ENCODE results near the gene DGKI.

Gene DGKI

DNA sequence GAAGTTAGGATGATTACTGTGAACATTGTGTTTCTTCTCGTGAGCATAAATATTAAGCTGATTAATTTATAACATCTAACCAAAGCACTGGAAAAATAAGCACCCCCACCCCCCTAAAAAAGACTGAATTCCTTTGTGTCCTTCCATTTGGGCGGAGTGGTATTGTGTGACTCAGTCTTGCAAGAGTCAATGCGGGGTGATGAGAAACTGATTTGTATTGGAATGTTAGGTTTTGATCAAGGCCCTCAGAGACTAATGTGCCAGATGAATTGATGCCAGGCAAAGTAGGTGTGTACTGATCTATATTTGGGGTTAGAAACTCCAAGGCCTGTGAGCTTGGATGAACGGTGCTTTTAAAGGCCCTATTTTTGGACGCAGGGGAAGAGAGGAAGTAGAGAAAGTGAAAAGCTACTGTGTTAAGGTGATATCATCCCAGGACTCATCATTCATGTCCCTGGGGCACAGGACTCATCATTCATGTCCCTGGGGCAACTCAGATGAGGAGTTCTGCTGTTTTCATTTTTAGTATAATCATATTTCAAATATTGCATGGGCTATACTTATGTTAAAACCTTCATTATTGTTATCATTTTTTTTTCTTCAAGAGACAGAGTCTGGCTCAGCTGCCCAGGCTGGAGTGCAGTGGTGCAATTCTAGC is 442.0 kb downstream of the DGKI start:
- no peak for DNase-seq (ENCODE audit: low spot score)

DNA sequence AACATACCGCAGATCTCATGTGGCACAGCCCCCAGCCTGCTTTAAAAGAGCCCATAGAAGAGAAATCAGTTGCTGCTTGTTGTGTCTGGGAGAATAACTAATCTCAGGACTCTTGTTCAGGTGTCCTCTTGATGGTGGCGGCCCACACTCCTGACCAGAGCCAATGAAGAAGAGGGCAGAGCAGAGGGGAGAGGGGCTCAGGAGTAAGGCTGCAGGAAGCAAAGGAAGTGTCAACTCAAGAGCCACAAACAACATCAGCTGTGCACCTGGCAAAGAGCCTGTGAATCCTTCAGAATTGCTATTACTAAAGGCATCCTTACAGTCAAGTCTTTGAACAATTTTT is 443.4 kb downstream of the DGKI start:
- DNase-seq (ENCODE audit: low spot score) = peak; percentile 47

DNA sequence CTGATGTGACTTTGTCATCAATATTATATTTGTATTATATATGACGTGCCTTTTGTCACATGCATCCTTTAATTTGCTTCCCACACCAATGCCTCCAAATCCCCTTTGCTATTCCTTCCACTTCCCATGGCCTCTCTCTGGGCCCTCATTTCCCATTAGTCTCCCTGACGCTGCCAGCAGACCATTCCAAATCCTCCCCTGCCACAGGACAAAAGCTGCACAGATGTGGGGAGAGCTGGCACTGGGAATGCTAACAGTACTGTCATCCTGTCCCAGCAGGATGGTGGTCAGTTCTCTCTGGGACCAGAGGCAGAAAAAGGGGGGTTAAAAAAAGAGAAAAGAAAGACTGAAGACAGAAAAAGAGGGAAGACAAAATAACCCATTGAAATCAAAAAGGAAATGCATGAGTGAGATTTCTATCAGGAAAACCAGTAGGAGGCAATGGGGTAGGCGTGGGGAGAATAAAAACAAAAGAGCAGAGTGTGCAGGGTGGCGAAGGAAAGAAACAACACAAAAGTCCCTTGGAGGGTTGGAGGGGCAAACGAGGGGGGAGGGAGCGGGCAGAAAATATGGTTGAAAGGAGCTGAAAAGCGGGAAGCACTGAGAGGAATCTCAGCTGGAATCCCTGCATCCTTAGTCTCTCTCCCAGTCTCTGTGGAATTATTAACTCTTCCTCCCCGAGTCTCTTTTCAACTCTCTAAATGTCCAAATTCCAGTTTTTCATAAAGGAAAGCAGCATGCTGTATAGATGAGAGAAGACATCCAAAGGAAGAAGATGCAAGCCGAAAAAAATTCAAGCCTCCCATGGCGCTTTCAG is 444.0 kb downstream of the DGKI start:
- peak; percentile 58 for DNase-seq (ENCODE audit: low spot score)

DNA sequence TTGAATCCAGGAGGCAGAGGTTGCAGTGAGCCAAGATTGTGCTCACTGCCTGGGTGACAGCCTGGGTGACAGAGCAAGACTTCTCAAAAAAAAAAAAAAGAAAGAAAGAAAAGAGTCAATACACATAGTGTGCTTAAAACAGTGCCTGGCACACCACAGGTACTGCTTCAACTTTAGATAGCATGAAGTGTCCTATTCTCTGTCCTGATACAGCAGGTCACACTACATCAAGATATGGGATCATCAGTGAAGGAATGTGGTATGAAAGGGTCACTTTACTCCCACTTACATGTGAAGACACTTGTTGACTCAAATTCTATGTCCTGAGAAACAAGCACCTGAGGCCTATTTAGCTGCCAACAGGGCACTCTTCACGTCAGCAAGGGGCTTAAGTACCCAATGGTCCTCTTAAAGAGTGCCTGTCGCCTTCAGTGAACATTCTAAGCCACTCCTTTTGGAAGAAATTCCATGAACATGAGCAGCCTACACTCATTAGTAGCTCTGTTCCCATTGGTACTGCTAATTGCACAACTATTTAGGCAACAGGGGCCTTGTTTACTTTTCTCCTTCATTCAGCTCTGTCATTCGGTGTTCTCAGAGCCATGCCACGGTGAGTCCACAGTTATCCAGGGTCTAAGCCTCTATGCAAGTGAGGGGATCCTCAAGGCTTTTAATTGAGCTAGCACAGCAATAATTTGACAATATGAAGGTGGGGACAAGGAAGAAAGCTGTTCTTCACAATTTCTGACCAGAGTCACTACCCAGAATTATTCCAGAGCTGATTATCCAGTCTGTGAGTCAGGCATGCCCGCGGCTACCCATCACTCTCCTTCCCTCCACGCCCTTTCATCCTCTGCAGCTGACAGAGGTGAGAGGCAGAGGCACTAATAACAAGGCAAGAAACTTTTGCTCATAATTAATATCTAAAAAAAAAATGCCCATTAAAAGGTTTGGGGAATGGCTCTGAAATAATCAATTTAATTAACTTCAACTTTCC is 446.6 kb downstream of the DGKI start:
- DNase-seq (ENCODE audit: low spot score) = no peak

DNA sequence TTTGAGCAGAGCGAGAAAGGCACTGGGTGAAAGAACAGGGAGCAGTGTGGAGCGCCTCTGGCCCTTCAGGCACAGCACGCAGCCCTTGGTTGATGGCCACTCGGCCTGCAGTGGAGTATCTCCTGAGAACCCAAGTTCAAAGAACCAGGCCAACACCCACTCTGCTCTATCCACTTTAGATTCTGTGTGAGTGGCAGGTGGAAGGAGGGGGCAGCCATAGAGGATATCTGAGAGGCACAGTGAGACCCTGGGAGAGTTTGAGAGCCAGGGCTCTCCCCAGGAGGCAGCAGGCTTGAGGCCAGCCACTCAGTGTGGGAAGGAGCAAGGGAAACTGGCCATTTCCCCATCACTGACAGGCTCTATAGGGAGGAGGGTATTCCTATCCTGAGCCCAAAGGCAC is 450.7 kb downstream of the DGKI start:
- no peak for DNase-seq (ENCODE audit: low spot score)

DNA sequence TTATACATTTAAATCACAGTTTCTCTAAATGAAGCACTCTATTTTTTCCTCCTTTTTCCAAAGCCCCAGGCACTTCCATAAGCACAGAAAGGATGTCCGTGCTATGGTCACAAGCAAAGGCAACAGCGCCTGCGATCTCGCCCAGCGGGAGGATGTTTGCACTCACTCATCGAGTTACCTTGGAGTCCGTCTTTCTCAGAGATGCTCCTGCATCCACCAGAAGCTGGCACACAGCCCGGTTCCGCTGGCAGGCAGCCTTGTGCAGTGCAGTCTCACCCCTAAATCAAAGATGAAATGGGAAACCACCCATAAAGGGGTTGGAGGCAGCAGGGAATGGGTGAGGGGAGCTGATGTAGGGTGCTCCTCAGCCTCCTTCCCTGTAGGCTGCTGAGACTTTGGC is 451.4 kb downstream of the DGKI start:
- DNase-seq (ENCODE audit: low spot score) = no peak

DNA sequence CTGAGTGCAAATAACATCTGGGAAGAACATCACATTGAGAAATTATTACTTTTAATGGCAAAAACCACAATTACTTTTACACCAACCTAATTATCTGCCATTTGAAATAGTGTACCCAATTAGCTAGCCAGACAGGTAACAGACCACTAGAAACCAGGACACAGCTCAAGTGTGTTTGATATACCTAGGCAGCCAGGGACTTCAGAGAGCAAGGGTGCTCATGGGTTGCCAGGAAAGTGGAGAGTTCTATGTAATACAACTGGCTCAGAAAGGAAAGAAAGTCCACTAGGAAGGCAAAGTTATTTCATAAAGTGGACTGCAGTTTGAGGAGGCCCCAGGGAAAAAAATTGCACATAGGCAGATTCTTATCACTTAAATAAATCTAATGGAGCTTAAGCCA is 453.2 kb downstream of the DGKI start:
- DNase-seq (ENCODE audit: low spot score) = no peak

DNA sequence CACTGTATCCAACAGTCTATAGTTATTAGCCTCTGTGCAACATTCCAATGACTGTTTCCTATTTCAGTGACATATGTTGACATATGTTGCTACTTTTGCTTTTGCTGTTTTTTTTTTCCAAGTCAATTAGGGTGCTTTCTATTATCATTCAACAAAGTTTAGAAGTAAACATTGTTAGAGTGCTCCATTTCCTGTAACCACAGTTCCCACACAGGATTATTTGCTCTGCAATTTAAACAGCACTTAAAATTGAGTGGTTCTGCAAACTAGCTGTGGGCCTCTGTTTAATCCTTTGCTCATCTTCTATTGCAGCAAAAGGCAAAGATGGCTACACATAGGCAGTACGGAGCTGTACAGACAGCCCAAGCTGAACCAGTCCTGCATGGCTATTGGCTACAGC is 456.7 kb downstream of the DGKI start:
- DNase-seq (ENCODE audit: low spot score) = no peak

DNA sequence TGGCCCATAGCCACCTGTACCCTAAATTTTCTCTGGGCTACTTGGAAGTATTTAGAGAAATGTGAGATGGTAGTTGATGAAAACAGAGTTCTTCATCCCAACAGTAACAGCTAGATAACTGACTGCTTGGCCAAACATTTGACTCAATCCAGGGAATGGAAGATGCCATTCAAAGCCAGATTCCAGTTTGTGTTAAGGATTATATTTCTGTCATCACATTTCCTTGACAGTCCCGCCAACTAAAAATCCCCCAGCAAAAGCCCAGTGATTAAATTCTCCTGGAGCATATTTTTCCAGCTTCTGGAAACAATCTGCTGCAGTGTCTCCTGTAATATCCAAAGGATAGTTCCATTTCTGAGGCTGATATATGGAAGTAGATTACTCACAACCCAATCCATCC is 457.9 kb downstream of the DGKI start:
- no peak for DNase-seq (ENCODE audit: low spot score)

DNA sequence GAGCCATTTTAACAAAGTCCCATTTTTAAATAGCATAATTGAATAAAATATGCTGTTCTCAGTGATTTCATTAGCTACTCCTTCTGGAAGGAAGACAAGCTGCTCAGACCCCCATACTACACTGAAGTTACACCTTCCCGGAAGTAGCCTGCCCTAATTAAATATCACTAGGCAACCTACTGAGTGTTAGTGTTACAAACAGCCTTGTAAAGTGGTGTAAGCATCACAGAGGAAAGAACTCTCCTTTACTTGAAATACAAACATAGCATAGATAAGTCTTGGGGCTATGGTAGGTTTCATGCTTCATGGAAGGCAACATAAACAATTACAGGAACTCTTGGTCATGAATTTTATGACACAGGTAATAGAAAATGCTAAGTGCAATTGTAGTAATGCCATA is 459.8 kb downstream of the DGKI start:
- DNase-seq (ENCODE audit: low spot score) = no peak

DNA sequence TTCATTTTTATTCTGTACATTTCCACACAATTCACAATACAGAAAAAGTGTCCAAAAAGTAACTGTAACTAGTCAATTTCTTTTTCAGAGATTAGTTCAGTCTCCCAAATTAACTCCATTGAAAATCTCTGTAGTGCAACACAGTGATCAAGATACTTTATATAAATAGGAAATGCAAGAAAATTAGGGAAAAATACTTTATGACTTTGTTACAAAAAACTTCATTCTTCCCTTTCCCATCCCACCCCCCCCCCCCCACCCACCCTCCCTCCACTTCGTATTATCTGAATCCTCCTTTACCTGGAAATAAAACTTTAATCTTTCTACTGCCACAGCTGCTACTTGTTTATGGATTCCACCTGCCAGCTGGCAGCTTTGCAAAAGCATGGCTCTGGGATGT is 465.7 kb downstream of the DGKI start:
- DNase-seq (ENCODE audit: low spot score) = no peak

DNA sequence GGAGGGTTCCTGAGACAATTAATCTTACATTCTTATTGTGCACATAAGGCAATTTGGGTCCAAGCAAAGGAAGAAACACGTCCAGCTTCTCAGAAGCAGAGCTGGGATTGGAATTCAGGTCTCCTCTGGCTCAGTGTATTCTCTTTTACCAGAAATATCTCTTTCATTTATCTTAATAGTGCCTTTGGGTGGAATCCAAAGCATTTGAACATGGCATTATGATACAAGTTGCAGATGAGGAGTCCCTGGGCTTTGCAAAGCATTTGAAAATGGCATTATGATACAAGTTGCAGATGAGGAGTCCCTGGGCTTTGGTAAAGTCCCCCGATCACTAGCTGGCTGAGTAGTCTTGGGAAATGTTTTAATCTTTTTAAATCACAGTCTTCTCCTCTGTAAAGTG is 473.3 kb downstream of the DGKI start:
- no peak for DNase-seq (ENCODE audit: low spot score)

DNA sequence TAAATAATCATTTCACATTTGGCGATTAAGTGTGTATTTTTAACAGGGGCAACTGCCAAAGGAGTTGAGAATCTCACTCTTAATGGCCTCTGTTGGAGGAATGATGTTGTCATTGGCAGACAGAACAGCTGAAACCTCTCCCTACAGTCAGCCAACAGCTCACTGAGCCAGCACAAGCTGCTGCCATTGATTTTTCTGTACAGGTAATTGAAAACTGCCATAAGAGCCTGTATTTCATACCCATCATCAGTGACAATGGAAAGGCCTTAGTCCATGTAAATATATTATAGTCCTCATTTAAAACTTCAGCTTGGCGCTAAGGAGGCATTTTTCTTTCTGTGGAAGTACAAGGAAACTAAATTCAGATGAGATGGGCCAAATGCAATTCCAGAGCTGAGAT is 475.2 kb downstream of the DGKI start:
- DNase-seq (ENCODE audit: low spot score) = no peak

DNA sequence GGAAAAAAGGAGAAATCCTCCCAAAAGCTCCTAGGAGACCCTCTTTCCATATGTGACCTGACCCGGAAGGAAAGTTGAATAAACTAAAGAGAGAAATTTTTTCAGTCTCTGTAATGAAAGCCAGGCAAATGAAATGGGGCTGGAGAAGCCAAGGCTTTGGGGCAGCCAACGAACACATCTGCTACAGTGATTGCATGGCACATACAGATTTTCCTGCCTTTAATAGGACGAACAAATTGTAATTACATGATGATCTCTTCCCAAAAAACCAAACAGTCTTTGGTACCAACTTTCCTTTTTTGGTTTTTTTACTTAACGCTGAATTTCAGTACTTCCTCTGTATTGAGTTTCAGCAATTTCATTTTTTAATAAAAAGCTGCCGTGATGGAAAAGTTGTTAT is 479.8 kb downstream of the DGKI start:
- no peak for DNase-seq (ENCODE audit: low spot score)

DNA sequence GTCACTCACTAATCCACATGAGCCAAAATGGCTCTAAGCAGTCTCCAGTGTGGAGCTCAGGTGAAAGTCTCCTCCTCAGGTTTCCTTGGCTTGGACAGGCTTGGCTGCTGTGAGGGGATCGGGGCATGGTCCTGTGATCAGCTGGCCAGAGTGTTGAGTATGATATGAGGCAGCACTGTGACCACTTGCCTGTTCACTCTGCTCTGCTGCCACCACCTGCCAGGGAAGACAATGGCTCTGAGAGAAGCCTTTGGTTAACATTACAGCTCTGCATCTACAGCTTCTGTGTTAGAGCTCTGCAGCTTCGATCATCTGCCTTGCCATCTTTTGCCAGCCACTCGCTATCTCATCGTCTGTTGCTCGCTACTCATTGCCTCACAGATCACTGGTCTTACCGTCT is 483.1 kb downstream of the DGKI start:
- no peak for DNase-seq (ENCODE audit: low spot score)

DNA sequence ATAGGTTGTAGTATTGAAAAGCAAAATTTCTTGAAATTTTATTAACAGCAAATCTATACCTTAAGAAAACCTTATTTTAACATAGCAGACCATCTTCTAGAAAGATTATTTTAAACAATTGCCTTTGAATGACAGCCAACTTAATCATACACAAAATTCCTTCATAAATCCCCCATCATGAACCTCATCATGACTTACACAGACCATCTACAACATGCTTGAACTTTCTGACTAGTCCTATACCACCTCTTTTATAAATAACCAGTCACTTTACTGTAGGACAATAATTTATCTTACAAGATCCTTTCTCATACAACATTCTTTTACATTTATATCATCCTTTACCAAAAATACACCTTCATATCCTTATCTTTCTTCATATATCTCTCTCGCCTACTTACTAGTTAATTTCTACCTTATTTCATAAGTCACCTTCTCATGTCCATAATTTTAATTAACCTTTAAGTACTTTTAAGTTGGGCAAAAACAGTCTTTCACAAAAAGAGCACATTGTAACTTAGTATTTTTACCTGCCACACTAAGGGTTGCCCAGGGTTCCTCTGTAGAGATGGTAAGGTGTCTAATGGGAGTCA is 486.6 kb downstream of the DGKI start:
- no peak for DNase-seq (ENCODE audit: low spot score)

DNA sequence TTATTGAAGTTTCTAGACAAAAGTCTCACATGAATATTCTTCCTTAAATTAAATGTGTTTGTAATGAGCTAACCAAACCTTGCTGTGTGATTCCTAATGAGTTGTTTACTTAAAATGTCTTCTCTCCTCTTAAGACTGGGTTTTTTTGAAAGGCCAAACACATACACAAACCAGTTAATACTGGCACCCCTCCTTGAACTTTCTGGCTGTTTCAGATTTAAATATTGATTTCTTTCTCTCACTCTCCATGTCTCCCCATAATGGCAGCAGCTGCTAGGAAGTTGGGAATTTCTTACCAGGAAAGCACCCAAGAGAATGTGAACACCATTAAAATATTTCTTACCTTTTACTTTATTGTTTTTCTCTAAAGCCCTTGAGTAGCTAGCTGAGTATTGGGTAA is 491.8 kb downstream of the DGKI start:
- DNase-seq (ENCODE audit: low spot score) = no peak

DNA sequence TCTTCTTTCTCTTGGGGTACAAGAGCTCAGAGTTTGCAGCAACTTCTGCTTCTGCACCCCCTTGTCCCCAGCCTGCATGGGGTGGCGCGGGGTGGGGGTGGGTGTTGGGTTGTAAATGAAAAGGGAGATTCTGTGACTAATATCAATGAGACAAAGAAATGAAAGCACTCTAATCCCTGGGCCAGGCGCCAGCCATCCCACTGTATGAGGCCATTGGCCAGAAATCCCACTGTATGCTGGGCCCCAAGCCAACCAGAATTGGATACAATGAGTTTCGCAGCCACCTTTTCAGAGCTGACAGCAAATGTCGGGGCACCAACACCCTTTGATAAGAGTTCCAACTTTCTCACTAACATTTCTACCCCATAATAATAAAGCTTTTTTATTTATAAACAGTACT is 492.4 kb downstream of the DGKI start:
- DNase-seq (ENCODE audit: low spot score) = no peak

DNA sequence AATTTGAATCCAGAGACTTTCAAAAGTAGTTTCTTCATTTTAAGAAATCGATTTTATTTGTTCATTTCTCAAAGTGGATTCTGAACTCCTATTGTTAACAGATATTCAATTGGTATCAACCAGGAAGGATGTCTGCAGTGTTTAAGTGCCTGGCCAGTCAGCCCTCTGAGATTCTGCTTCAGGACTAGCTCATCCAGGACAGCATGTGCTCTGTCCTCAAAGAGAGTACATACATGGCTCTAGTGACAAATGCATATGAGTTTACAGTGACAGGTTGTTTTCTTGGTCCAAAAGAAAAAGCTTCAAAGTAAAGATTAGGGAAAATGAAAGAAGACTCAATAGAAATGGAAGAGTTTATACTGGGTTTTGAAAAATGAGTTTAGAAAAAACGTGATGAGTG is 494.8 kb downstream of the DGKI start:
- DNase-seq (ENCODE audit: low spot score) = no peak

DNA sequence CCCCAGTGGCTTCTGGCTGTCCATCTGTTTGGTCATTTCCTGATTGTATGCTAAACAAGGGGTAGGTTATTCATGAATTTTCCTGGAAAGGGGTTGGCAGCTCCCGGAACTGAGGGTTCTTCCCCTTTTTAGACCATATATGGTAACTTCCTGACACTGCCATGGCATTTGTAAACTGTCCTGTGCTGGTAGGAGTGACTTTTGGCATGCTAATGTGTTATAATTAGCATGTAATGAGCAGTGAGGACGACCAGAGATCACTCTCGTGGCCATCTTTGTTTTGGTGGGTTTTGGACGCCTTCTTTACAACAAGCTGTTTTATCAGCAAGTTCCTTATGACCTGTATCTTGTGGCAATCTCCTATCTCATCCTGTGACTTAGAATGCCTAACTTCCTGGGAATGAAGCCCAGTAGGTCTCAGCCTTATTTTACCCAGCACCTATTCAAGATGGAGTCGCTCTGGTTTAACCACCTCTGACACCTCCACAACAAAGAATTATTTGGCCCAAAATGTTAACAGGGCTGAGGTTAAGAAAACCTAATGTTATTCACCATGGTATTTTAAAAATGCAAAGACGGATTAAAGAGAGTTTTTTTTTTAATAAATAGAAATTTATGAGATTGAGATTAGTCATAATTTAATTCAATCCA is 500.9 kb downstream of the DGKI start:
- DNase-seq (ENCODE audit: low spot score) = no peak

DNA sequence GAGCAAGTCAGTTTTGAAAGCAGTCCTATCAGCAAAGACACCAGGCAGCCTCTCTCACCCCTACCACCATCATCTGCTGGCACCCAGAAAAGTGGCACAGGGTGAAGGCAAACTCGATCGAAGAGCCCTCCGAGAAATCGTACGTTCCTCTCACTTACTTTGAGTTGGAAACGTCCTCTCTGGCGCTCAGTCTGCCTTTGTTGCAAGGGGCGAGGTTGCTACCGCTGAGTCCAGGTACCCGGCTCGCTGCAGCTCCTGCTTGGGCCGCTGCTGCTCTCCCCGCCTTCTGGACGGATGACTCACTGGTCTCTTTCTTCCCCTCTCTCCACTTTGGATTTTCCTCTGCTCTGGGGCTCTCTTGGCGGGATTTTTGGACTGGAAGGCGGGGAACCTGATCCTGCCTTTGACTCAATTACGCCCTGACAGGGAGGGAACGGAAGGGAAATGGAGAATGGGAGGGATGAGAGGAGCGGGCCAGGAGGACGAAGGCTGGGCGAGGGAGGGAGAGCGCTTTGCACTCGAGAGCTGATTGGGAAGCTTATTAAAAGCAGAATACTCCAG is 503.4 kb downstream of the DGKI start, which contains the start of gene PTN:
Gene PTN (minus strand): TSS at position 453 of the 561 bp plus-strand sequence. CDS start 88,760 bp downstream, outside the sequence.
- peak; percentile 81 for DNase-seq (ENCODE audit: low spot score)

All from ecto neural progenitor cell (in vitro differentiated cells).